ENCODE measurements around the gene LGALS9. TPM values are rescaled to one million over a fixed set of nuclear protein-coding genes. Genes with fewer than 3 reads are reported as not detected.

LGALS9 gene
- polyA plus RNA-seq, 1 of the 3 experiments (the other 2 are of a cell fraction), result 0.21 TPM

GRCh38 chr17:27601975-27602302 is 29.0 kb upstream of the LGALS9 start:
- Histone ChIP-seq H4K20me1 (ENCODE audit: insufficient read depth) (no peaks in the 10 kb centered on the region), H3K9me3 (no peaks in the 10 kb centered on the region), H2AFZ (ENCODE audit: low read depth) (no peak overlapping the region), H3K4me1 (ENCODE audit: control insufficient read depth in 1 of 2, insufficient read depth in 2 of 2, low read depth in 1 of 2, low read length in 1 of 2) (peaks cover 0 to 10% of the 10 kb centered on the region in 2 experiments; a peak in 1 of 4 replicates), H3K27me3 (ENCODE audit: insufficient read depth) (no peaks in the 10 kb centered on the region), H3K4me2 (no peak overlapping the region), H3K27ac (ENCODE audit: low read depth in 2 of 2, low read length in 1 of 2) (no peak overlapping the region), H3K79me2 (ENCODE audit: insufficient read depth) (no peaks in the 10 kb centered on the region), H3K9ac (no peak overlapping the region), H3K36me3 (replicated peaks in 1 of 2; ENCODE audit: control insufficient read depth in 1 of 2, insufficient read depth in 2 of 2, low read length in 1 of 2) (peaks cover 3 to 23% of the 10 kb centered on the region in 2 experiments), H3K4me3 (ENCODE audit: low read depth in 2 of 2, low read length in 1 of 2) (no peak overlapping the region; a peak in 1 of 4 replicates), H3K9me2 (no peaks in the 10 kb centered on the region), H3F3A (replicated peaks; ENCODE audit: insufficient read depth) (peaks cover 4% of the 10 kb centered on the region)
- DNase-seq, result no peak
- ChIA-PET CTCF (interaction anchor here (0.6 to 20.9 kb wide), 46 partner anchors 8 to 406 kb away, joined by 3 to 365 read pairs (median 6); partner anchors contain the start of gene KSR1), POLR2A (interaction anchor here (1.1 kb wide), 1 partner anchor 146 kb away, joined by 3 read pairs; no protein-coding TSS in a partner anchor)
- 49% methylated on average over 2 of the region's 2 CpGs for WGBS (ENCODE audit: low lambda C conversion rate)
- no peak for TF ChIP-seq REST (IDR thresholded peaks at IDR 0.05; ENCODE audit: low read depth, low read length)
- no peak for TF ChIP-seq JUND (IDR thresholded peaks at IDR 0.05)
- TF ChIP-seq POLR2AphosphoS5 (IDR thresholded peaks at IDR 0.05; ENCODE audit: low read depth, low read length), result no peak
- no peak for TF ChIP-seq MEF2A (IDR thresholded peaks at IDR 0.05; ENCODE audit: borderline replicate concordance, low read depth)
- TF ChIP-seq USF1 (IDR thresholded peaks at IDR 0.05; ENCODE audit: borderline replicate concordance, low read depth), result no peak

- H3K27ac ChIP-seq (ENCODE audit: low read depth in 2 of 2, low read length in 1 of 2), result no peak overlapping the region
- DNase-seq, result peak; percentile 87
- peaks cover 4% of the 10 kb centered on the region for H3F3A ChIP-seq (replicated peaks; ENCODE audit: insufficient read depth)
- no peaks in the 10 kb centered on the region for H4K20me1 ChIP-seq (ENCODE audit: insufficient read depth)
- TF ChIP-seq CTCF (IDR thresholded peaks at IDR 0.05), result peak; percentile 92
- peak; percentile 69 for TF ChIP-seq RAD21 (IDR thresholded peaks at IDR 0.05; ENCODE audit: low read length)
- no peak for TF ChIP-seq GATA2 (CRISPR knock-in tag; IDR thresholded peaks at IDR 0.05)
- peak; percentile 85 for TF ChIP-seq SMC3 (IDR thresholded peaks at IDR 0.05; ENCODE audit: low read depth, low read length)
- no peak for TF ChIP-seq YY1 (IDR thresholded peaks at IDR 0.05; ENCODE audit: low read depth)
- H3K9ac ChIP-seq, result no peak overlapping the region
- ChIA-PET CTCF (interaction anchor here (0.6 to 20.9 kb wide), 63 partner anchors 9 to 384 kb away, joined by 3 to 365 read pairs (median 5); partner anchors contain the start of genes KSR1 and LGALS9), POLR2A (no interaction called here)
- no peaks in the 10 kb centered on the region for H3K9me2 ChIP-seq
- peaks cover 0 to under 1% of the 10 kb centered on the region in 2 experiments; a peak in 1 of 4 replicates for H3K4me1 ChIP-seq (ENCODE audit: control insufficient read depth in 1 of 2, insufficient read depth in 2 of 2, low read depth in 1 of 2, low read length in 1 of 2)
- H3K4me3 ChIP-seq (ENCODE audit: low read depth in 2 of 2, low read length in 1 of 2), result peak overlapping the region in 1 of 2 experiments; percentile 42; a peak in 1 of 4 replicates
- H3K36me3 ChIP-seq (replicated peaks in 1 of 2; ENCODE audit: control insufficient read depth in 1 of 2, insufficient read depth in 2 of 2, low read length in 1 of 2), result peaks cover 3 to 18% of the 10 kb centered on the region in 2 experiments
- no peak overlapping the region for H3K4me2 ChIP-seq
- H3K9me3 ChIP-seq, result no peaks in the 10 kb centered on the region
- WGBS (ENCODE audit: low lambda C conversion rate), result 49% methylated on average over 13 of the region's 15 CpGs
- no peaks in the 10 kb centered on the region for H3K27me3 ChIP-seq (ENCODE audit: insufficient read depth)
- H3K79me2 ChIP-seq (ENCODE audit: insufficient read depth), result no peaks in the 10 kb centered on the region
- no peak overlapping the region for H2AFZ ChIP-seq (ENCODE audit: low read depth)
Observed at GRCh38 chr17:27602721-27603420, 28.1 kb upstream of the LGALS9 start.
